HG02852 (cell line): ENCODE results near the gene KIF5A.

Source experiments
- ATAC-seq: cut with Tn5 transposase; IDR thresholded peaks from one replicate; pipeline ENCODE4 v1.9.1; 2021; ENCODE audit warnings: mild to moderate bottlenecking, moderate library complexity; ENCODE audit not compliant: unreplicated experiment

KIF5A gene

DNA sequence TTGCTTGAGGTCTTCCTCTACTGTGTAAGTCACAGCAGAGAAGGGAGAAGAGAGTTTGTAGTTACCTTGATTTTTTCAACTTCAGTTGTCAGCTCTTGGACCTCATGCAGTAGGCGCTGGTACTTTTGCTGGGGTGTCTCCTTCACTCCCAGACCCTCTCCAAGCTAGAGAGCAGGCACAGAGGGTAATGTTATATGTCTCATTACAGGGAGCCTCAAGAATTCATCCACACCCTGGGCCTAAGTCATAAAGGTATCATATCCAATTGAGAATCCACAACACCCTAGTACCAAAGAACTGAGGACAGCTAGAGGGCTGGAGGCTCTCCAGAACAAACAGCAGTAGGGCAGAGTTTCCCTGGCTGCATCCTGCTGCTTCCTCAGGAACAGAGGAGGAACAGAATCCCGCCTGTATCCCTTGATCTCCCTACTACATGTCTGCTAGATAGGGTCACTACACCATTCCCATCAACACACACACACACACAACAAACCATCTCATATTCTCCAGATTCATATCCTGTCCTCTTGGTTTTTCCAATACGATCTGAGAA, 14.8 kb upstream of the KIF5A start:
- ATAC-seq: no peak

DNA sequence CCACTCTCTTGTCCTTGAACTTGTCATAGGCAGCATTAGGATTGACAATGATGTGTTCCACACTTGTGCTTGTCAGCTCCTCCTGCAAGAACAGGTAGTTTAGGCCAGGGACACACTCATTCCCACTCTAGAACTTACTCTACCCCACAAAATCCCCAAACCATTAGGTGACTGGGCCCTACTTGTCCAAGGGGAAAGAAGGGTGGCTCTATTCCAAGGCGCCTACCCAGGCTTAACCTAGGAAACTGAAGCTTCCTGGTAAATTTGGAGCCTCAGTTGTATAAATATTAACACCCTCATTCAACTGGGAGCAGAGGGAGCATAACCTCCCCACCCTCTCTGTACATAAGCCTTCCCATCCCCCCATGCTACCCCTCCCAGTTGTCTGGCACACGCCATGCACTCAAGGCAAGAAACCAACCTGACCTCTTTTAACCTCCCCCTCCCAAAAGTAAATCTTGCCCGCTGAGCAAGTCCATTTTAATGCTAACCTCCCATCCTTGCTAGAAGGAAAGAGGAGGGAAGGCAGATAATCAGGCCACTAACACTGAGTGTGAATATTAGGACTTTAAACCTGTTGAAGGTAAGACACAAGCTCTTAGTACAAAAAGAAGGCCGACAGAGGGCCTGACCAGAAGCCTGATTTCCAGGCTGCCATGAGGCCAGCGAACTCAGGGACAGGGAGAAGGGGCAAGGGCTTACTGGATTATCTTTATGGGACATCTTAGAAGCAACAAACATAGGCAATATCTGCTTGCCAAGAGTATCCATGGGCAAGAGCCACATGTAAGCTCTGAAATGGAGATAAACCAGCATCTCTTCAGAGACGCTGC, 13.9 kb upstream of the KIF5A start:
- no peak for ATAC-seq

DNA sequence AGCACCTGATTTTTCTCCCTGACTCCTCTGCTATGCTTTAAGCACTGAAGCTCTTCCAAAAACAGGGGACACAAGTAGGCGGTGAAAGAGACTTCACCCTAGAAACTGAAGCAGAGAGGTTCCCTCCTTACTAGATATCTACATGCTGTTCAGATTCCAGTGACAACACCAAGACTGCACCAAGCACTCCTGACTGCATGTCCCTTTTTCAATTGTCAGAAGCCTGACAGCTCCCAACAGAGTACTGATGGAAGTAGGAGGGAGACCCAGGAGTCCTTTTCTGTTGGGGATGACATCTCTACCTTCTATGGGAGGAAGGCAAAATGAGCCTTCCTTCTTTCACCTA, 13.3 kb upstream of the KIF5A start:
- no peak for ATAC-seq

DNA sequence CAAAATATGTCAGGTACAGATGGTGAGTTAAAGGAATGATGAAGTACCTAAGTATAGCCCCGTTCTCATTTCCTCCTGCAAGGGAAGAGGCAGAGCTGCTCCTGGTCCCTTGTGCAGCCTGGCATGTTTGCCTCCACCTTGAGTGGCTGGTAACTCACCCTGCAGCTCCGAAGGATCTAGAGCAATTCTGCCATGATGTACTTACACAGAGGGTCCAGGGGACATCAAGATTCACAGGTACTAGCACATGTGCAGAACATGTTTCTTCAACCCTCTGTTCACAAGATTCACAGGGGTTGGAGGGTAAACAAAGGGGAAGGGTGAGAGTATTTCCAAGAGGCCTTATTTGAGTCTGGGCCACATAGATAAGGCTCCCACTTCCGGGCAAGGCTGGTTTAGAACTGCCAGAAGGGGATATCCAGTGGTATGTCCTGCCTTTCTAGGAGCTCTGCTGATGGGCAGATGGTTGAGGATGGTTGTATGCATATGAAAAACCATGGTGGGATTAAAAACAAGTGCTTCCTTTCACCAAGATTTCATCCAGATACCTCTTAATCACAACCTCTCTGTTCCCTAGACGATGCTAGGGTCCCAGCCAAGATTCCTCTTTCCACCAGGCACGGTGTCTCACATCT, 10.6 kb upstream of the KIF5A start:
- no peak for ATAC-seq

DNA sequence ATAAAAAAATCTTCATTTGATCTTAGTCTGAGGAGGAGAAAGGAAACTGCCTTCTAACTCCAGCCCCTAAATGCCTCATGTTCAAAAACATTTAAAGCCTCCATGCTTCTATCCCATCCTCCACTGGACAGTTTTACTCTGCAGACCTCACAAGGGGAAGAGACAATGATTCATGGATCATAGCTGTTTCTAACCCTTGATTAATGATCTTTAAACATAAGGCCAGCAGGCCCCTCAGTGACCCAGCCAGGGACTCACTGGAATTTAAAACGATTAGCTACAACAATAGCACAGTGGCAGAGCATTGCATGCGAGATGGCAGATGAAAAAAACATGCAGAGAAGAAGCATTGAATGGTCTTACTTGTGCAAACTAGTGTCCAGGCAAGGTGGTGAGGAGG, 8.8 kb upstream of the KIF5A start:
- no peak for ATAC-seq

DNA sequence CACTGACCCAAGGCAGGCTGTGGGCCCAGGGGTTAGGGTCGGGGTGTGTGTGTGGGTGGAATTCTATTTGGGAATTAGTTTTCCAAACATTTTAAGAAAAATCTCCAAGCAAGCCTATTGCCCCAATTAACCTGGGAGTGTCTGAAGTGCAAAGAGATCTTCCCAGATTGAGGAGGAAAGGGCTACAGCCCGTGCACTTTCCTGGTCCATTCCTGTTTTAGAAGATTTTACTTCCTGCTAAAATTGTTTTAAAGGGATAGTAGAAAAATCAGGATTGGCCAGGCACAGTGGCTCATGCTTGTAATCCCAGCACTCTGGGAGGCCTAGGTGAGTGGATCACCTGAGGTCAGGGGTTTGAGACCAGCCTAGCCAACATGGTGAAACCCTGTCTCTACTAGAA, 8.1 kb upstream of the KIF5A start:
- no peak for ATAC-seq

DNA sequence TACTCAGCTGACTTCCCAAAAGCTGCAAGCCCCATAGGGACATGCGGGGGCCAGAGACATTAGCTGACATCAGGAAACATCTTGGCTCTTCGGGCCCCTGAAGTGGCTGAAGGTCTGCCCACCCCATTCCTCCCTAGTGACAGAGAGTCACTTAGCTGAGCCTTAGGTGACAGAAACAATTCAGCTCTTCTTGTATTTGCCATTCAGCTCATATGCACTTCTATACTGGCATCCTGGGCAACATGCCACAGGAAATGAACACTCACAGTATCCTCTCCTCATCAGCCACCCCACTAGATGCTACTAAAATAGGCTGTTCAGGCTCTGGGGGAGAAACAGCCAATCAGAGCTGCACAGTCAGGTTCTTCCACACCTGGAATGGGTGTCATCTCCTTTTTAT, 6.3 kb upstream of the KIF5A start:
- ATAC-seq: no peak

DNA sequence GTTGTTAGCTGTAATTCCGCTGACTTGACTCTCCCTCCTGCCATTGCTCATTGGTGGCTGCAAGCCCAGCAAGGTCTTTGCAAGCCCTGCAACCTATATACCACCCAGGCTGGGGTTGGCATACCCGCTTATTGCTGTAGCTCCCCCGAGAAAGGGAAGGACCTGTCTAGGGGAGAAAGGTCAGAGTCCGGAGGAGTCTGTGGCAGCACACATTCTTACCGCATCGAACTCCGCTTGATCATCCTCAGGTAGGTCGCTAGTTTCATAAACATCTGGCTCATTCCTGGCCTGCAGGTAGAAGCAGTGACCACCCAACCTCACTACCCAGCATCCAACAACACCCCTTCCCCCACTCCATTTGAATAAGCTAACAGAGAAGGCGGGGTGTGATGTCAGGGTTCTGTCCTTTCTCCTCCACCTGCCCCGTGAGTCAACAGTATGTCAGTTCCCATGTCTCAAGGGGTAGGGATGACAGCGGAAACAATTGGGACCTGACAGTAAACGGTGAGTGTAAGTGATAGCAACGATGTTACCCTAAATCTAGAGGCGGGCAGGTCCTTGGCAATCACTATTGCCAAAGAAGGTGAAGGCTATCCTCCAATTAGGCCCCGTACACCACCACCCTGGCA, 3.9 kb upstream of the KIF5A start:
- ATAC-seq: no peak

DNA sequence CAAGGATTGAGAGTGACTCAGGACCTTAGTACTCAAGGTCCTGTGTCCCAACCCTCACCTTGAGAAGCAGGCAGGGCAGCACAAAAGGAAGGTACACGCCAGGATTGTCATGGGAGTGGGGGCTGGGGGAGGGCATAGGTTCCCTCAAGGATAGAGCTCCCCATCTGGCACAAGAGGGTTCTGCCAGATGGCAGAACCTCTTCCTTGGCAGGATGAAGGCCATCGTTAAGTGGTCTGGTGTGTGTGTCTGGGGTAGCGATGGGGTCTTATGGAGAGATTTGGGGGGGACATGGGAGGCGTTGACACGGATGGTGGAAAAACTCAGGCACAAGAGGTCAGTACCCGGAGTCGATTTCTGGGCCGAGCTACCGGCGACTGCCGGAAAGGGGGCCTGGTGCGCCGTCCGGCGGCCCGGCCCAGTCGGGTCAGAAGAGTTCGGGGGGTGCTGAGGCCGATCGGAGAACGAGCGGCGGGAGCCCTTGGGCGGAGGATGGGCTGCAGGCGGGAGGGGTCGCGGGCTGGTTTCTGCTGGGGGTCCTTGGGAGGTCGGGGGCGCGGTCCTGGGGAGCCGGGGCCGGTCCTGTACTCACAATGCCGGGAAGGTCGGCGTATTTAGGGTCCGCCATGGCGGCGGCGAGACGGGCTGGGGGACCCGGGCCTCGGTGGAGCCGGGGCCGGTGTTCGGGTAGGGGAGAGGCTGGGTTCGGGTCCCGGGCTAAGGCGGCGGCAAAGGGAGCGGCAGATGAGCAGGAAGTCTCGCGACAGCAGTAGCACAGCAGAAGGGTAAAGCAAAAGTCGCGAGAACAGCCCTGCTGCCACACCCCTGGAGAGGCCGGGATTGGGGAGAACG, 3.2 kb upstream of the KIF5A start, which contains the start of gene DCTN2:
Gene DCTN2, minus strand, starts transcription at position 755 of the 850 bp plus-strand sequence. Its CDS starts 129 bp downstream, at position 626.
- ATAC-seq: peak; percentile 99

DNA sequence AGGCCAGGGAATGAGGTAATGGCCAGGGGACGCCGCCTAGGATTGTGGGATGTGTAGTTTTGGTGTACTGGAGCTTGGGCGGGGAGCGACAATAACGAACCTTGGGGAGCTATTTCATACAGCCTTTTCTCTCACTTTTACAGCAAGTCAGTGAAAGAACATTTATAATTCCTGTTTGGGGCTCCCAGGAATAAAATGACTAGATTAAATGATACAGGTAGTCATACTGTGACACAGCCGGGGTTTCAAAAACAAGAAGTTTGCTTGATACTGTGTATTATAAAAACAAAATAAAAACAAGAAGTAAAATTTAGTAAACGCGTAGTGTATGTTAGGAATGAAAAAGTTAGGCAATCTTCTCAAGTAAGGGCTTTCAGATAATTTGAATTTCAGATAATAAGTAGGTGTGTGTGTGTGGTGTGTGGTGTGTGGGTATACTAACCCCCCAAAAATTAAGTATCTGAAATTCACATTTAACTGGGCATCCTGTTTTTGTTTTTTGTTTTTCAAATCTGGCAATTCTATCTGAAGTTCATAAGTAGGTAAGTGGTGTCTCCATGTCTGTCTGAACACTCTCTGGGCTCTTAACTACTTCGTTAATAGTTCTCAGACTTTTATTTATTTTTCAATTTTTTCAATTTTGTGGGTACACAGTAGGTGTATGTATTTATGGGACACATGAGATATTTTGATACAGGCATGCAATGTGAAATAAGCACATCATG, 2.4 kb upstream of the KIF5A start:
- no peak for ATAC-seq

DNA sequence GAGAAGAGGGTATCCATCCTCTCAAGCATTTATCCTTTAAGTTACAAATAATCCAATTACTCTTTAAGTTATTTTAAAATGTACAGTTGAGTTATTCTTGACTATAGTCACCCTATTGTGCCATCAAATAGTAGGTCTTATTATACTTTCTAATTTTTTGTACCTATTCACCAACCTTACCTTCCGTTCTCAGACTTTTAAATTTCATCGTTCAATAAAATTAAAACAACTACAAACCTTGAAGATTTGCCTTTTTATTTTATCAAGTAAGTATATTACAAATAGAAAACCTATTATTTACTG, 1.9 kb upstream of the KIF5A start:
- ATAC-seq: no peak

DNA sequence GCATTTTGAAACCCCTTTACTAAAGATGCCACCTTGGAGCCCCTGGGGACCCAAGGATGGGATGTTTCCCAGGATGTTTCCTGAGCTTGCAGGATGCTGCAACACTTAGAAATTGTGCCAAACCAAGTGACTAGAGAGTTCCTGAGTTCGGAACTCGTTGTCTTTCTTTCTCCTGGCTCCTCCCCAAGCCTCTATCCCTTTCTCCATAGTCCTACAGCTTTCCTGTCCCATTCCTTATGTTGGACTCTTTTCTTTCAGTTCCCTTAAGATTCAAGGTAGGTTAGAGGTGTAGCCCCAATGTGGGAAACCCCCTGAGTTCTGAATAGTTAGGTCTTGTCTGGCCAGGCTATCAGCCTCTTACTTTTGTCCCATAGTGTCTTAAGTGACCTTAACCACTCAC, 1.4 kb upstream of the KIF5A start:
- no peak for ATAC-seq

DNA sequence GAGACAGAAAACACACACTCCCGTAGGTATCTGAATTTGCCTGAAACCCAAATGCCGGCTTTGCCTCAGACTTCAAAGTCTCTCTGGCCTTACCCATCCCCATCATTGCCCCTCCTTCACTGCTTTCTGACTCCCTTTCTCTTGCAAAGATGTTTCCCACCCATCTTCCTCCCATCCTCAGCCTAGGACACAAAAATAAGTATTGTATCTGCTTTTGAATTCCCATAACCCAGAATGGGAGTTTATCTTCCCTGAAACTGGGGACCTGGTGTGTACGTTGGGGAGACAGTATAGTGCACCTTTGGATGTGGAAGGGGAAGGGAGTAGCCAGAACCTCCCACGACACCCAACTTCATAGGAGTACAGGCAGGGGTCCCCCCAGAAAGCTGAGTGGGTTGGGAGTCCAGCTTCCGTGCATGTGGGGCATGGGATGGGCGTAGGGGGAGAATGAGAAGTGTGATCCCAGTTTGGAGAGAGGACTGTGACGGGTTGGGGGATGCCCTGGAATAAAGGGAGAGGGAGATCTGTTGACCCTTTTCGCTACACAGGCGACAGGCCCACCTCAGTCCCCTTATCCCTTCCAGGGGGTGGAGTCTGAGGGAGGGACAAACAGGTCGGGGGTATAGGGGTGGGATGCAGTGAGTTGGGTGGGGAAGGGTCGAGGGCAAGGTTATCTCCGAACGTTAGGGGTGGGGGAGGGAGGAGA, 488 bp upstream of the KIF5A start:
- ATAC-seq: no peak

DNA sequence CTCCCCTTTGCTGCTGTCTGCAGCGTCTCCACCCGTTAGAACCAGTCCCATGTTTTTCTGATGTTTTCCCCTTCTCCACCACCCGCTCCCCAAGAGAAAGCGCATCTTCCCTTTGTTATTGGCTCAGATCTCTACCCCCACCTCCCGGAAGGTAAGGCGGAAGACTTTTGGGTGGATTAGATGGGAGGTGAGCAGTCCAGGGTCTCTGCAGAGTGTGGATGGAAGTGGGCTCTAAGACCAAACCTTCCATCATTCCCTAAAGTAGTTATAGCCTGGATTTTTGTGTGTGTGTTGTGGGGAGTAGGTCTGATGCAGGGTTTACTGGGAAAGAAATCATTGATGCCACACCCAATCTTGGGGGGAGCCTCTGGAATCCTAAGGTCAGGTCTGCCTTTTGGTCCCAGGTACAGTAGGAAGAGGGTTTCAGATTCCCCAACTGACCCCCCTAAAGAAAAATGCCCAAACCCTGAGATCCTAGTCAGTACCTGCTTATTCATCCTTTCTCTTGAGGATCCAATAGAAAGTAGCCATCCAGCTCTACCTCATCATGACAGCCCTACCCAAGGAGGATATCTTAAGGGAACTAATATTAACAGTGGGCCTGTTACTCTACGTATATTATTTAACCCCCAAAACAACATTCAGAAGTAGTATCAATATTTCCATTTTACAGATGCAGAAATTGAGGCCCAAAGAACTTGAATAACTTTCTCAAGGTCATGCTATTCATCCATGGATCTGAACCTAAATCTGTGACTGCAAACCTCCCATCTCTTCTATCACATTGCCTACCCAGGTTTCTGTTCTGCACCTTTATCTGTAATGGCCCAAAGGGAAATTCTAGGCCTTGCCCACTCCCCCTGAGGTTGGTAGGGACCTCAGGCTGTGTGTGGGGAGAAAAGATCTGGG, 1.1 kb downstream of the KIF5A start:
- no peak for ATAC-seq

DNA sequence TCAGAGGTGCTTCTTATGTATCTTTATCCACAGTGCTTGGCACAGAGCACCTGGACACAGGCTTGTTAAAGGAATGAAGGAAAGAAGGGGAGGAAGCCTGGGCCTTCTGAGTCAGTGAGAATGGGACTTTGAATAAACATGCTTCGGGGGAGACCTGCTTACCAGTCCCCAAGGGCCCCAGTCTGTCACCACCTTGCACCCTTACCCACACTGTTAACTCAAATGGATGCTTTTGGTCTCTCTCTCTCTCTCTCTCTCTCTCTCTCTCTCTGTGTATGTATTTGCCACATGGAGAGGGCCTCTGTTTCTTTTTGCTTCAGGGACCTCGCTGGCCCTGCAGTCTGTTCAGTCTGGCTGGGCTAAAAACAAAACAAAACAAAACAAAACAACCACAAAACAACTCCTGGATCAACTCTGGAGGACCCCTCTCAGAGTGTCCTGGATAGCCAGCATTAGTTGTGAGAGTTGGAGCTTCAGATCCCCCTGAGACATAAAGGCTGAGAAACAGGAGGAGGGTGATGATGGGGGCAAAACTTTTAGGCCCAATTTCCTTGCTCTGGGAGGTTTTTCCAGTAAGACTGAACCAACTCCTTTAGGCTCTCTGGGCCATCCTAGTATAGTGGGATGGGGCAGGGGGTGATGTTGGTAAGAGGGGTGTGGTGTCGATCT, 1.9 kb downstream of the KIF5A start:
- ATAC-seq: no peak

DNA sequence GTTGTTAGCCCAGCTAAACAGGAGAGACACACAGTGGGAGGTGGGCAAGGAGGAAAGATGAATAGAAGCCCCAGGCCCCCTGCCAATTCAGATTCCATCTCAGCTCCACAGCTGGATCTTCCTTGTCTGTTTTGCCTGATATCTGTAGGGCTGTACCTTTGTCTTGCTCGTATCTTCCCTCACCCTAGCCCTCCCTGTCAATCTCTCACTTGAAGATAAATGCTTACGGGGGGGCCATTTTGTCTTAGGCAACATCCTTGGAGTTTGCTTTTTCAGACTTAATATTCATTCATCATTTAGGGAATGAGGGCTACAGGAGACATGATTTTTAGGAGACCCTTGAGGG, 2.4 kb downstream of the KIF5A start:
- ATAC-seq: no peak

DNA sequence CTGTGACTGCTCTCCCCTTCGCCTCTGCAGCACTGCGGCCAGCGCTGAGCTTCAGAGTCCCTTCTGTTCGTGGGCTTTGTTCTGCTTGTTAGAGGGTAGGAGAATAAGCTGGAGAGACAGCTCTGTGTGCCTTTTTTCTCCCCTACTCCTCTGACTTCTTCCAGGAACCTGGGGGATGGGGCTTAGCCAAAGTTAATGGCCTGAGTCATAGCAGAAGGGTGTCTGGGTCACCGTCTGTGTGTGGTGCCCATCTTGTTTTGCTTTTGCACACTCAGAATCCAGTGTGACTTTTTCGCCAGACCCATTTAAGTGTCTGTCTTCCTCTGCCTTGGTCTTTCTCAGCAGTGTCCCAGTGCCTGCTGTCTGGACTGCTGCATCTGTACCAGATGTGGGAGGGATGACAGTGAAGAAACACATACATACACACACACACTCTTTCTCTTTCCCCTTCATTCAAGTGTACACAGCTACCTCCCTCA, 3.0 kb downstream of the KIF5A start:
- no peak for ATAC-seq
